SJCRH30 (cell line): Measurements from ENCODE around the gene RAB4A. TPM values are rescaled to one million over a fixed set of nuclear protein-coding genes. Genes with fewer than 3 reads are reported as not detected.
"Not testable (repeated sequence)": the region's sequence is repeated elsewhere in the genome, so short reads cannot be mapped to it uniquely, and the experiment has no call there.

ENCODE experiments used
- DNase-seq, 2 experiments: peaks; one replicate each; pipeline ENCODE4 v3.0.0-alpha.2; 2015 to 2020
- H3K27ac ChIP-seq: fragments of 250-450 bp; sonication (Bioruptor Pico); 2 replicates; pipeline ENCODE4 v1.5.1; 2020; ENCODE audit warnings: mild to moderate bottlenecking, moderate library complexity
- H3K27me3 ChIP-seq: fragments of 250-450 bp; sonication (Bioruptor Pico); 2 replicates; pipeline ENCODE4 v1.5.1; 2020; ENCODE audit warnings: mild to moderate bottlenecking, moderate library complexity
- H3K36me3 ChIP-seq: fragments of 250-450 bp; sonication (Bioruptor Pico); 2 replicates; pipeline ENCODE4 v1.5.1; 2020; ENCODE audit warnings: mild to moderate bottlenecking, moderate library complexity
- H3K4me1 ChIP-seq: fragments of 250-450 bp; sonication (Bioruptor Pico); 2 replicates; pipeline ENCODE4 v1.5.1; 2020; ENCODE audit warnings: mild to moderate bottlenecking, moderate library complexity
- H3K4me3 ChIP-seq: fragments of 250-450 bp; sonication (Bioruptor Pico); 2 replicates; pipeline ENCODE4 v1.5.1; 2020; ENCODE audit warnings: mild to moderate bottlenecking, moderate library complexity
- H3K9me3 ChIP-seq: fragments of 250-450 bp; sonication (Bioruptor Pico); replicated peaks from 2 replicates; pipeline ENCODE4 v1.5.1; 2020; ENCODE audit warnings: mild to moderate bottlenecking, moderate library complexity
- total RNA-seq: library from RNA; depleted of rRNA; stranded (reverse); fragments of >200 nt; shearing (Covaris generic); gene quantifications from 2 replicates; pipeline ENCODE4 v1.2.3, GENCODE V29; 2014

Gene RAB4A
- total RNA-seq, 1 experiment from 2014 or later = 31.3 TPM

GRCh38 chr1:229287267-229287666, 16.4 kb downstream of the RAB4A start:
- Histone ChIP-seq H3K4me3 (no peak overlapping the region), H3K36me3 (no peaks in the 10 kb centered on the region; the same call in 1 of the 2 replicates), H3K4me1 (no peaks in the 10 kb centered on the region), H3K27ac (no peak overlapping the region), H3K27me3 (no peaks in the 10 kb centered on the region), H3K9me3 (no peaks in the 10 kb centered on the region)
- no peak for DNase-seq

GRCh38 chr1:229288516-229288915, 17.6 kb downstream of the RAB4A start:
- no peak for DNase-seq
- no peaks in the 10 kb centered on the region for H3K9me3 ChIP-seq
- H3K27me3 ChIP-seq = no peaks in the 10 kb centered on the region
- no peak overlapping the region for H3K27ac ChIP-seq
- no peaks in the 10 kb centered on the region for H3K4me1 ChIP-seq
- H3K4me3 ChIP-seq = no peak overlapping the region
- H3K36me3 ChIP-seq = no peaks in the 10 kb centered on the region; the same call in 1 of the 2 replicates

GRCh38 chr1:229291686-229292085, 20.8 kb downstream of the RAB4A start:
- H3K36me3 ChIP-seq, DNase-seq, H3K9me3 ChIP-seq, H3K27ac ChIP-seq, H3K4me1 ChIP-seq, H3K27me3 ChIP-seq, H3K4me3 ChIP-seq: not testable (repeated sequence)

- H3K4me3 ChIP-seq = no peak overlapping the region
- no peaks in the 10 kb centered on the region for H3K9me3 ChIP-seq
- no peaks in the 10 kb centered on the region; the same call in 1 of the 2 replicates for H3K36me3 ChIP-seq
- no peaks in the 10 kb centered on the region for H3K27me3 ChIP-seq
- no peak for DNase-seq
- no peaks in the 10 kb centered on the region for H3K4me1 ChIP-seq
- no peak overlapping the region for H3K27ac ChIP-seq
Measured at GRCh38 chr1:229293528-229294204, 22.8 kb downstream of the RAB4A start.

GRCh38 chr1:229295745-229296144, 24.8 kb downstream of the RAB4A start:
- H3K27me3 ChIP-seq = no peaks in the 10 kb centered on the region
- H3K27ac ChIP-seq = no peak overlapping the region
- no peak for DNase-seq
- H3K9me3 ChIP-seq = no peaks in the 10 kb centered on the region
- H3K4me1 ChIP-seq = no peaks in the 10 kb centered on the region
- H3K4me3 ChIP-seq = no peak overlapping the region
- no peaks in the 10 kb centered on the region; the same call in 1 of the 2 replicates for H3K36me3 ChIP-seq

GRCh38 chr1:229296541-229296941, 25.6 kb downstream of the RAB4A start:
- Histone ChIP-seq H3K4me3 (no peak overlapping the region), H3K4me1 (no peaks in the 10 kb centered on the region), H3K27ac (no peak overlapping the region), H3K9me3 (no peaks in the 10 kb centered on the region), H3K27me3 (no peaks in the 10 kb centered on the region), H3K36me3 (no peaks in the 10 kb centered on the region; the same call in 1 of the 2 replicates)
- DNase-seq = no peak

- no peak for DNase-seq
- Histone ChIP-seq H3K9me3 (no peaks in the 10 kb centered on the region), H3K36me3 (peaks cover 3% of the 10 kb centered on the region; the same call in 1 of the 2 replicates), H3K4me1 (no peaks in the 10 kb centered on the region), H3K27ac (no peak overlapping the region), H3K27me3 (no peaks in the 10 kb centered on the region), H3K4me3 (no peak overlapping the region)
Measured at GRCh38 chr1:229297746-229298145, 26.8 kb downstream of the RAB4A start.

GRCh38 chr1:229298420-229298819, 27.5 kb downstream of the RAB4A start:
- Histone ChIP-seq H3K27ac (no peak overlapping the region), H3K27me3 (no peaks in the 10 kb centered on the region), H3K9me3 (no peaks in the 10 kb centered on the region), H3K4me1 (no peaks in the 10 kb centered on the region), H3K4me3 (no peak overlapping the region), H3K36me3 (peaks cover 3% of the 10 kb centered on the region)
- no peak for DNase-seq

- DNase-seq = no peak
- no peak overlapping the region for H3K27ac ChIP-seq
- H3K36me3 ChIP-seq = peaks cover 3% of the 10 kb centered on the region
- H3K27me3 ChIP-seq = no peaks in the 10 kb centered on the region
- H3K9me3 ChIP-seq = no peaks in the 10 kb centered on the region
- H3K4me3 ChIP-seq = no peak overlapping the region
- no peaks in the 10 kb centered on the region for H3K4me1 ChIP-seq
Measured at GRCh38 chr1:229298887-229299503, 28.1 kb downstream of the RAB4A start.

- DNase-seq = no peak
- Histone ChIP-seq H3K4me3 (no peak overlapping the region), H3K27ac (no peak overlapping the region), H3K36me3 (peaks cover 3% of the 10 kb centered on the region), H3K9me3 (no peaks in the 10 kb centered on the region), H3K4me1 (no peaks in the 10 kb centered on the region), H3K27me3 (no peaks in the 10 kb centered on the region)
Measured at GRCh38 chr1:229300099-229300757, 29.3 kb downstream of the RAB4A start.

- Histone ChIP-seq H3K4me1 (no peaks in the 10 kb centered on the region), H3K27ac (no peak overlapping the region), H3K9me3 (no peaks in the 10 kb centered on the region), H3K4me3 (no peak overlapping the region), H3K36me3 (peaks cover 3% of the 10 kb centered on the region), H3K27me3 (no peaks in the 10 kb centered on the region)
- no peak for DNase-seq
Measured at GRCh38 chr1:229302740-229303139, 31.8 kb downstream of the RAB4A start.

GRCh38 chr1:229303855-229304254, 32.9 kb downstream of the RAB4A start:
- H3K4me1 ChIP-seq = no peaks in the 10 kb centered on the region
- no peaks in the 10 kb centered on the region for H3K27me3 ChIP-seq
- no peaks in the 10 kb centered on the region for H3K9me3 ChIP-seq
- H3K36me3 ChIP-seq = peaks cover 3% of the 10 kb centered on the region
- H3K4me3 ChIP-seq = no peak overlapping the region
- no peak overlapping the region for H3K27ac ChIP-seq
- no peak for DNase-seq

- H3K27me3 ChIP-seq = no peaks in the 10 kb centered on the region
- H3K9me3 ChIP-seq = no peaks in the 10 kb centered on the region
- H3K4me1 ChIP-seq = no peaks in the 10 kb centered on the region
- no peak for DNase-seq
- H3K27ac ChIP-seq = no peak overlapping the region
- H3K36me3 ChIP-seq = peaks cover 3% of the 10 kb centered on the region
- H3K4me3 ChIP-seq = no peak overlapping the region
Measured at GRCh38 chr1:229305392-229305791, 34.5 kb downstream of the RAB4A start.

GRCh38 chr1:229309074-229309473, 38.2 kb downstream of the RAB4A start:
- no peaks in the 10 kb centered on the region for H3K27me3 ChIP-seq

GRCh38 chr1:229309684-229310083, 38.8 kb downstream of the RAB4A start:
- H3K4me1 ChIP-seq = no peaks in the 10 kb centered on the region
- no peak overlapping the region for H3K4me3 ChIP-seq
- H3K27me3 ChIP-seq = no peaks in the 10 kb centered on the region
- H3K27ac ChIP-seq = no peak overlapping the region
- H3K9me3 ChIP-seq = no peaks in the 10 kb centered on the region
- DNase-seq = no peak
- no peaks in the 10 kb centered on the region; the same call in 1 of the 2 replicates for H3K36me3 ChIP-seq

More at GRCh38 chr1:229309074-229309473, 38.2 kb downstream of the RAB4A start:
- no peak overlapping the region for H3K4me3 ChIP-seq
- no peak overlapping the region for H3K27ac ChIP-seq
- no peaks in the 10 kb centered on the region; the same call in 1 of the 2 replicates for H3K36me3 ChIP-seq
- no peak for DNase-seq
- no peaks in the 10 kb centered on the region for H3K4me1 ChIP-seq
- no peaks in the 10 kb centered on the region for H3K9me3 ChIP-seq
